ENCODE results near the gene TULP4. TPM values are rescaled to one million over a fixed set of nuclear protein-coding genes. Genes with fewer than 3 reads are reported as not detected.
"Not testable (repeated sequence)": the region's sequence is repeated elsewhere in the genome, so short reads cannot be mapped to it uniquely, and the experiment has no call there.

The TULP4 gene
- total and polyA plus RNA-seq, 2 donors (not counting 1 experiment from before 2014, with no cell fraction given), result 12.0 to 90.0 TPM

GRCh38 chr6:158522616-158523015, 210.4 kb downstream of the TULP4 start:
- Mint-ChIP-seq H3K27ac (no peak overlapping the region), H3K4me3 (no peak overlapping the region), H3K9me3 (ENCODE audit: insufficient read depth) (peaks cover 2% of the 10 kb centered on the region), H3K4me1 (peaks cover 11% of the 10 kb centered on the region), H3K27me3 (peaks cover 81% of the 10 kb centered on the region)
- H3K27ac ChIP-seq (ENCODE audit: low read length in 2 of 2), result no peak overlapping the region
- H3K4me3 ChIP-seq (ENCODE audit: control extremely low read depth in 1 of 5, extremely low read depth in 1 of 5, insufficient read depth in 1 of 5, low read depth in 2 of 5, low read length in 4 of 5), result no peak overlapping the region
- H3K79me2 ChIP-seq (ENCODE audit: control insufficient read depth, insufficient read depth, low read length), result no peaks in the 10 kb centered on the region
- 95% methylated on average over 9 of the region's 11 CpGs for WGBS (ENCODE audit: insufficient coverage)
- peaks cover 10 to 14% of the 10 kb centered on the region in 2 donors for H3K4me1 ChIP-seq (ENCODE audit: control insufficient read depth in 2 of 2, insufficient read depth in 2 of 2, low read length in 2 of 2)
- no peak overlapping the region for H3K9ac ChIP-seq (ENCODE audit: low read length)
- ChIA-PET POLR2A (no interaction called here), CTCF (no interaction called here)
- no peaks in the 10 kb centered on the region for H3K36me3 ChIP-seq (replicated peaks in 1 of 2; ENCODE audit: control extremely low read depth in 1 of 2, control insufficient read depth in 1 of 2, extremely low read depth in 1 of 2, insufficient read depth in 2 of 2, low read length in 1 of 2)
- no peak overlapping the region for H2AFZ ChIP-seq (ENCODE audit: insufficient read depth, low read depth, low read length, poor library complexity, severe bottlenecking)
- no peak for ATAC-seq (ENCODE audit: low read depth)
- DNase-seq, result no peak
- H3K9me3 ChIP-seq (ENCODE audit: control extremely low read depth in 1 of 3, control insufficient read depth in 2 of 3, insufficient read depth in 1 of 3, low read length in 2 of 3), result peaks cover 0 to 10% (median 0%) of the 10 kb centered on the region in 3 donors
- H3K4me2 ChIP-seq (replicated peaks; ENCODE audit: low read depth, low read length, poor library complexity, severe bottlenecking), result no peak overlapping the region
- TF ChIP-seq CTCF (IDR thresholded peaks at IDR 0.05) (no peak), EZH2 (IDR thresholded peaks at IDR 0.05; ENCODE audit: borderline replicate concordance, insufficient read depth, low read depth, low read length, poor library complexity, severe bottlenecking) (no peak)
- peaks cover 0 to 52% (median 17%) of the 10 kb centered on the region in 4 experiments for H3K27me3 ChIP-seq (replicated peaks in 1 of 4; ENCODE audit: control extremely low read depth in 1 of 4, control insufficient read depth in 3 of 4, insufficient read depth in 4 of 4, low read length in 3 of 4)
- H4K20me1 ChIP-seq (ENCODE audit: control insufficient read depth, insufficient read depth, low read length, poor library complexity, severe bottlenecking), result no peaks in the 10 kb centered on the region
- intact Hi-C loops (cut with micrococcal nuclease), result no loop called here

GRCh38 chr6:158524311-158524710, 212.0 kb downstream of the TULP4 start:
- H3K4me1 Mint-ChIP-seq, result no peaks in the 10 kb centered on the region
- H2AFZ ChIP-seq (ENCODE audit: insufficient read depth, low read depth, low read length, poor library complexity, severe bottlenecking), result no peak overlapping the region
- H3K9me3 Mint-ChIP-seq (ENCODE audit: insufficient read depth), result peaks cover 6% of the 10 kb centered on the region
- ATAC-seq (ENCODE audit: low read depth) (no peak), DNase-seq (no peak)
- H3K4me3 Mint-ChIP-seq, result no peak overlapping the region
- H3K4me2 ChIP-seq (replicated peaks; ENCODE audit: low read depth, low read length, poor library complexity, severe bottlenecking), result no peak overlapping the region
- TF ChIP-seq EZH2 (IDR thresholded peaks at IDR 0.05; ENCODE audit: borderline replicate concordance, insufficient read depth, low read depth, low read length, poor library complexity, severe bottlenecking) (no peak), CTCF (IDR thresholded peaks at IDR 0.05) (no peak)
- intact Hi-C loops (cut with micrococcal nuclease), result no loop called here
- CTCF ChIA-PET, result no interaction called here
- no peaks in the 10 kb centered on the region for H4K20me1 ChIP-seq (ENCODE audit: control insufficient read depth, insufficient read depth, low read length, poor library complexity, severe bottlenecking)
- H3K4me3 ChIP-seq (ENCODE audit: control extremely low read depth in 1 of 5, extremely low read depth in 1 of 5, insufficient read depth in 1 of 5, low read depth in 2 of 5, low read length in 4 of 5), result no peak overlapping the region
- POLR2A ChIA-PET, result no interaction called here
- peaks cover 0 to 46% (median 13%) of the 10 kb centered on the region in 4 experiments for H3K27me3 ChIP-seq (replicated peaks in 1 of 4; ENCODE audit: control extremely low read depth in 1 of 4, control insufficient read depth in 3 of 4, insufficient read depth in 4 of 4, low read length in 3 of 4)
- H3K27ac Mint-ChIP-seq, result no peak overlapping the region
- H3K4me1 ChIP-seq (ENCODE audit: control insufficient read depth in 2 of 2, insufficient read depth in 2 of 2, low read length in 2 of 2), result no peaks in the 10 kb centered on the region
- 96% methylated on average over 15 of the region's 15 CpGs for WGBS (ENCODE audit: insufficient coverage)
- peaks cover 0 to 10% (median 0%) of the 10 kb centered on the region in 3 donors for H3K9me3 ChIP-seq (ENCODE audit: control extremely low read depth in 1 of 3, control insufficient read depth in 2 of 3, insufficient read depth in 1 of 3, low read length in 2 of 3)
- no peaks in the 10 kb centered on the region for H3K36me3 ChIP-seq (replicated peaks in 1 of 2; ENCODE audit: control extremely low read depth in 1 of 2, control insufficient read depth in 1 of 2, extremely low read depth in 1 of 2, insufficient read depth in 2 of 2, low read length in 1 of 2)
- no peaks in the 10 kb centered on the region for H3K79me2 ChIP-seq (ENCODE audit: control insufficient read depth, insufficient read depth, low read length)
- no peak overlapping the region for H3K27ac ChIP-seq (ENCODE audit: low read length in 2 of 2)
- H3K27me3 Mint-ChIP-seq, result peaks cover 79% of the 10 kb centered on the region
- H3K9ac ChIP-seq (ENCODE audit: low read length), result no peak overlapping the region

- ATAC-seq (ENCODE audit: low read depth); DNase-seq; H3K27ac ChIP-seq (ENCODE audit: low read length in 2 of 2); H4K20me1 ChIP-seq (ENCODE audit: control insufficient read depth, insufficient read depth, low read length, poor library complexity, severe bottlenecking); H3K9ac ChIP-seq (ENCODE audit: low read length); H3K4me1 ChIP-seq (ENCODE audit: control insufficient read depth in 2 of 2, insufficient read depth in 2 of 2, low read length in 2 of 2); H3K4me3 ChIP-seq (ENCODE audit: control extremely low read depth in 1 of 5, extremely low read depth in 1 of 5, insufficient read depth in 1 of 5, low read depth in 2 of 5, low read length in 4 of 5); H3K79me2 ChIP-seq (ENCODE audit: control insufficient read depth, insufficient read depth, low read length); H3K4me2 ChIP-seq (replicated peaks; ENCODE audit: low read depth, low read length, poor library complexity, severe bottlenecking); H3K4me3 Mint-ChIP-seq; H3K27ac Mint-ChIP-seq; intact Hi-C loops (cut with micrococcal nuclease); H3K4me1 Mint-ChIP-seq; H3K9me3 Mint-ChIP-seq (ENCODE audit: insufficient read depth); H3K36me3 ChIP-seq (replicated peaks in 1 of 2; ENCODE audit: control extremely low read depth in 1 of 2, control insufficient read depth in 1 of 2, extremely low read depth in 1 of 2, insufficient read depth in 2 of 2, low read length in 1 of 2); POLR2A ChIA-PET; H2AFZ ChIP-seq (ENCODE audit: insufficient read depth, low read depth, low read length, poor library complexity, severe bottlenecking): not testable (repeated sequence)
- CTCF ChIA-PET, result interaction anchor here (0.9 kb wide), 1 partner anchor 77 kb away, joined by 4 read pairs; no protein-coding TSS in a partner anchor
- peaks cover 75% of the 10 kb centered on the region for H3K27me3 Mint-ChIP-seq
- no CpG with 5 or more reads among the region's 1 CpG for WGBS (ENCODE audit: insufficient coverage)
- Histone ChIP-seq H3K9me3 (ENCODE audit: control extremely low read depth in 1 of 3, control insufficient read depth in 2 of 3, insufficient read depth in 1 of 3, low read length in 2 of 3) (peaks cover 0 to 20% (median 0%) of the 10 kb centered on the region in 3 donors), H3K27me3 (replicated peaks in 1 of 4; ENCODE audit: control extremely low read depth in 1 of 4, control insufficient read depth in 3 of 4, insufficient read depth in 4 of 4, low read length in 3 of 4) (peaks cover 0 to 42% (median 10%) of the 10 kb centered on the region in 4 experiments)
Measured at GRCh38 chr6:158527858-158528257, 215.6 kb downstream of the TULP4 start.
